Tibial nerve (tissue), 4 donors: Measurements from ENCODE around the gene ACAT1. TPM values are rescaled to one million over a fixed set of nuclear protein-coding genes. Genes with fewer than 3 reads are reported as not detected.

ENCODE experiments used
- DNase-seq, 2 donors: peaks; one replicate each; pipeline ENCODE4 v3.0.0-alpha.2; 2019; ENCODE audit warnings: low spot score in 2 of 2
- H3K27ac ChIP-seq, 4 donors: fragments of 200-600 bp; sonication (generic) in 3 of 4; one replicate each; pipeline ENCODE4 v1.5.1; 2017 to 2019; ENCODE audit warnings: mild to moderate bottlenecking in 1 of 4
- H3K27me3 ChIP-seq, 2 donors: fragments of 200-600 bp; sonication (generic) in 1 of 2; one replicate each; pipeline versions ENCODE4 v1.5.1 to v1.6.0; 2017 to 2019
- H3K36me3 ChIP-seq, 3 donors: fragments of 200-600 bp; sonication (generic); one replicate each; pipeline ENCODE4 v1.5.1; 2018 to 2019
- H3K4me1 ChIP-seq, 4 donors: fragments of 200-600 bp; sonication (generic) in 3 of 4; one replicate each; pipeline ENCODE4 v1.5.1; 2017 to 2019
- H3K4me3 ChIP-seq, 4 donors: fragments of 200-600 bp; sonication (generic) in 3 of 4; one replicate each; pipeline ENCODE4 v1.5.1; 2017 to 2019; ENCODE audit warnings: mild to moderate bottlenecking in 1 of 4, moderate library complexity in 1 of 4
- H3K9me3 ChIP-seq, 4 donors: fragments of 200-600 bp; sonication (generic) in 3 of 4; one replicate each; pipeline ENCODE4 v1.5.1; 2017 to 2019
- EP300 ChIP-seq, 2 donors: sonication (generic); formaldehyde crosslinking; IDR thresholded peaks; one replicate each; pipeline ENCODE4 v1.6.1; 2017; ENCODE audit warnings: antibody characterized with exemption in 2 of 2, mild to moderate bottlenecking in 1 of 2
- POLR2A ChIP-seq, 2 donors: fragments of 450-650 bp; IDR thresholded peaks; one replicate each; pipeline ENCODE4 v1.6.1; 2017; ENCODE audit warnings: antibody characterized with exemption in 2 of 2, mild to moderate bottlenecking in 2 of 2, moderate library complexity in 2 of 2
- WGBS, 2 donors: methylation state at CpG; one replicate each; pipeline ENCODE4 v1.1.5; 2018; 5-methylcytosine and 5-hydroxymethylcytosine counted together
- total RNA-seq, 4 donors: library from RNA; depleted of rRNA; stranded (reverse); fragments of >200 nt; gene quantifications; one replicate each; pipeline ENCODE4 v1.1.0, GENCODE V29; 2016
- TF ChIP-seq, protein P1 (sequence below), 5 experiments: fragments of 200-600 bp in 3 of 5; fragments of 450-650 bp in 2 of 5; sonication (generic) in 3 of 5; IDR thresholded peaks; one replicate each; pipeline ENCODE4 v1.5.1; 2016 to 2019; ENCODE audit warnings: antibody characterized with exemption in 5 of 5, mild to moderate bottlenecking in 3 of 5, moderate library complexity in 2 of 5

Gene ACAT1
- total RNA-seq, result 100 to 1,000 TPM in 3 of 4 donors, 10 to 100 TPM in 1; 66.3 to 148 (median 121) TPM

DNA sequence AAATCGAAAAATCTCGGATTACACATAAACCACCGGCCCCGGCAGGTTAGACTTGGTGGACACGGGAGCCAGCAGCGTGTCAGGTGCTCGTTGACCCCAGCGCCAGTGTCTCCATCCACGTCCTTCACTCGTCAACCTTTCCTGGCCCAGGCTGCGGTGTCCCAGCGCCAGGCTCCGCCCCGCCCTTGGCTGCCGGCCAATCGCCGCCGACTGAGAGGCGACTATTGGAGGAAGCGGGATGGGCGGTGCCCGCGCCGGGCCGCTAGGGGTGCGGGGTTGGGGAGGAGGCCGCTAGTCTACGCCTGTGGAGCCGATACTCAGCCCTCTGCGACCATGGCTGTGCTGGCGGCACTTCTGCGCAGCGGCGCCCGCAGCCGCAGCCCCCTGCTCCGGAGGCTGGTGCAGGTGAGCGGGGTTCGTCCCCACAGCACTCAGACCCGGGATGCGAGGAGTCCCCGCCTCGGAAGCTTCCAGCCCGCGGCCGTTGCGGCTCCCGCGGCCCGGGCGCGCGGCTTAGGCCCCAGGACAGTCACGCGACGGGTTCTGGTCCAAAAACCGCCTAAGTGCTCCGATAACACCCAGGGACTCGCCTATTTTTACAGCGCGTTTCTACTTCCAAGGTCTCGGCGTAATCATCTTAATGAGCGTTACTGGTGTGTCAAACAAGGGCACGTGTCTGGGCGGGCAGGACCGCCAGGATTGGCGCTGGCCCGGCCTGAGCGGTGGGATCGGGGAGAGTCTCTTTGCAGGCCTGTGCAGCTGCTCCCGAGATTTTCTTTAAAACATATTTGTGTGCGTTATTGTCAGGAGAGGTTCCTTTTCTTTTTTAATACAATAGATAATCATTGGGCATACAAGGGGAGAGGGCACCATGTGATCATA, at the start of gene ACAT1:
TSS of gene ACAT1 (plus strand) at position 294 of the 882 bp plus-strand sequence. CDS start at position 334, 40 bp downstream.
- H3K9me3 ChIP-seq, result no peaks in the 10 kb centered on the region
- H3K4me1 ChIP-seq, result peaks cover 4 to 44% (median 23%) of the 10 kb centered on the region in 4 donors
- H3K36me3 ChIP-seq, result peaks cover 0 to 11% (median 0%) of the 10 kb centered on the region in 3 donors
- DNase-seq, result peak; percentile 98
- H3K27me3 ChIP-seq, result no peaks in the 10 kb centered on the region
- peak within 1 kb of the TSS; percentile 84 to 99 (median 96) for H3K27ac ChIP-seq
- WGBS, 2 donors, result 0 to 1% methylated on average over 32 to 59 of the region's 73 CpGs
- TF ChIP-seq EP300 (IDR thresholded peaks at IDR 0.05) (peak; percentile 65 to 98), POLR2A (IDR thresholded peaks at IDR 0.05) (peak; percentile 71 to 97)
- TF ChIP-seq, protein P1, sequence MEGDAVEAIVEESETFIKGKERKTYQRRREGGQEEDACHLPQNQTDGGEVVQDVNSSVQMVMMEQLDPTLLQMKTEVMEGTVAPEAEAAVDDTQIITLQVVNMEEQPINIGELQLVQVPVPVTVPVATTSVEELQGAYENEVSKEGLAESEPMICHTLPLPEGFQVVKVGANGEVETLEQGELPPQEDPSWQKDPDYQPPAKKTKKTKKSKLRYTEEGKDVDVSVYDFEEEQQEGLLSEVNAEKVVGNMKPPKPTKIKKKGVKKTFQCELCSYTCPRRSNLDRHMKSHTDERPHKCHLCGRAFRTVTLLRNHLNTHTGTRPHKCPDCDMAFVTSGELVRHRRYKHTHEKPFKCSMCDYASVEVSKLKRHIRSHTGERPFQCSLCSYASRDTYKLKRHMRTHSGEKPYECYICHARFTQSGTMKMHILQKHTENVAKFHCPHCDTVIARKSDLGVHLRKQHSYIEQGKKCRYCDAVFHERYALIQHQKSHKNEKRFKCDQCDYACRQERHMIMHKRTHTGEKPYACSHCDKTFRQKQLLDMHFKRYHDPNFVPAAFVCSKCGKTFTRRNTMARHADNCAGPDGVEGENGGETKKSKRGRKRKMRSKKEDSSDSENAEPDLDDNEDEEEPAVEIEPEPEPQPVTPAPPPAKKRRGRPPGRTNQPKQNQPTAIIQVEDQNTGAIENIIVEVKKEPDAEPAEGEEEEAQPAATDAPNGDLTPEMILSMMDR (IDR thresholded peaks at IDR 0.05), result peak; percentile 26 to 89 (median 47)
- H3K4me3 ChIP-seq, result peak within 1 kb of the TSS; percentile 65 to 96 (median 88)

DNA sequence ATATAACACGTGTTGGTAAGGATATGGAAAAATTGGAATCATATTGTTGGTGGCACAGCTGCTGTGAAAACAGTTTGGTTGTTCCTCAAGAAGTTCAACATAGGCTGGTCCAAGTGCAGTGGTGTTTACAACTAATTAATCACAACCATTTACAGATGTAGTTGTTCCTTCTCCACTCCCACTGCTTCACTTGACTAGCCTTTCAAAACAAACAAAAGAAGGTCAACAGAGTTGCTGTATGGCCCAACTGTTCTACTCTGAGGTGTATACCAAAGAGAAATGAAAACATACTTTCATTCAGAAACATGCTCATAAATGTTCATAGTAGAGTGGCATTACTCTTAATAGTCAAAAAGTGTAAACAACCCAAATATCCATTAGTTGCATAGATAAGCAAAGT, 36.6 kb upstream of the ACAT1 start:
- no peak overlapping the region for H3K27ac ChIP-seq
- H3K4me3 ChIP-seq, result no peak overlapping the region
- 78 to 81% methylated on average over 1 of the region's 1 CpG for WGBS, 2 donors
- TF ChIP-seq POLR2A (IDR thresholded peaks at IDR 0.05) (no peak), EP300 (IDR thresholded peaks at IDR 0.05) (no peak)
- TF ChIP-seq, protein P1 (IDR thresholded peaks at IDR 0.05), result no peak
- peaks cover 0 to 53% (median 0%) of the 10 kb centered on the region in 3 donors for H3K36me3 ChIP-seq
- no peaks in the 10 kb centered on the region for H3K9me3 ChIP-seq
- H3K27me3 ChIP-seq, result no peaks in the 10 kb centered on the region
- DNase-seq, result no peak
- no peaks in the 10 kb centered on the region for H3K4me1 ChIP-seq

DNA sequence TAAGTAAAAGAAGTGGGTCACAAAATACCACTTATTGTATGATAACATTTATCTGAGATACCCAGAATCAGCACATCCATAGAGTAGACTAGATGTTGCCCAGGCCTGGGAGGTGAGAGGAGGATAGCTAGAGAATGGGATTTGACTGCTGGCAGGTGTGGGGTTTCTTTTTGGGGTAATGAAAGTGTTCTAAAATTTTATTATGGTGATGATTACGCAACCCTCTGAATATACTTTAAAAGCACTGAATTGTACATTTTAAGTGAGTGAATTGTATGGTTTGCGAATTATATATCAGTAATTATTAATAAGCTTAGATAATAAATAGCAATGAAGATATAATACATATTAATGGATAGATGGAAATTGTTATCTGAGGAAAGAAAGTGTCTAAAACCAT, 35.7 kb upstream of the ACAT1 start:
- no peak overlapping the region for H3K4me3 ChIP-seq
- H3K4me1 ChIP-seq, result no peaks in the 10 kb centered on the region
- no peak overlapping the region for H3K27ac ChIP-seq
- no peaks in the 10 kb centered on the region for H3K9me3 ChIP-seq
- H3K27me3 ChIP-seq, result no peaks in the 10 kb centered on the region
- TF ChIP-seq POLR2A (IDR thresholded peaks at IDR 0.05) (no peak), EP300 (IDR thresholded peaks at IDR 0.05) (no peak)
- TF ChIP-seq, protein P1 (IDR thresholded peaks at IDR 0.05), result no peak
- no peak for DNase-seq
- H3K36me3 ChIP-seq, result peaks cover 0 to 46% (median 0%) of the 10 kb centered on the region in 3 donors
- 96 to 98% methylated on average over 2 of the region's 2 CpGs for WGBS, 2 donors

DNA sequence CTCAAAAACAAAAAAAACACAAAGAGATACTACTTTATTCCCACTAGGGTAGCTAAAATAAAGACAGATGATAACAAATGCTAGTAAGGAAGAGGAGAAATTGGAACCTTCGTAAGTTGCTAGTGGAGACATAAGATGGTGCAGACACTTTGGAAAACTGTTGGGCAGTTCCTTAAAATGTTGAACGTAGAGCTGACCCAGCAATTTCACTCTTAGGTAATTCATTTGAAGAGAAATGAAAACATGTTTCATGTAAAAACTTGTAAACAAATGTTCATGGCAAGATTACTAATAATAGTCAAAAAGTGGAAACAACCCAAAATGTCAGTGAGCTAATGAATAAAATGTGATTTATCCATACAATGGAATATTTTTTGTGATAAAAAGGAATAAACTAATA, 29.2 kb upstream of the ACAT1 start:
- Histone ChIP-seq H3K27me3 (no peaks in the 10 kb centered on the region), H3K27ac (no peak overlapping the region), H3K9me3 (no peaks in the 10 kb centered on the region), H3K4me1 (peaks cover 0 to 7% (median 0%) of the 10 kb centered on the region in 4 donors), H3K36me3 (peaks cover 0 to 59% (median 0%) of the 10 kb centered on the region in 3 donors), H3K4me3 (no peak overlapping the region)
- WGBS, 2 donors, result 45 to 46% methylated on average over 2 of the region's 2 CpGs
- no peak for DNase-seq
- TF ChIP-seq EP300 (IDR thresholded peaks at IDR 0.05), result no peak
- no peak for TF ChIP-seq POLR2A (IDR thresholded peaks at IDR 0.05)
- TF ChIP-seq, protein P1 (IDR thresholded peaks at IDR 0.05), result no peak
